OCI-LY3 (cell line): ENCODE measurements around the gene MEPCE.

Experiments used
- H2AFZ ChIP-seq: fragments of 200-600, 300-600 bp; shearing (Covaris generic); 2 replicates; pipeline ENCODE4 v1.6.0; 2014; ENCODE audit warnings: antibody characterized with exemption, low read depth, low read length
- H3K27ac ChIP-seq: fragments of 200-600, 300-600 bp; sonication (generic); 2 replicates; pipeline ENCODE4 v1.5.1; 2014; ENCODE audit warnings: mild to moderate bottlenecking, low read length, moderate library complexity, mixed read lengths
- H3K27me3 ChIP-seq: fragments of 200-600, 300-600 bp; sonication (generic); 2 replicates; pipeline ENCODE4 v1.6.1; 2014; ENCODE audit warnings: low read depth, low read length, mixed read lengths
- H3K36me3 ChIP-seq: fragments of 200-600, 300-600 bp; sonication (generic); replicated peaks from 2 replicates; pipeline ENCODE3; 2014; ENCODE audit warnings: low read depth, low read length, mixed read lengths
- H3K4me1 ChIP-seq: fragments of 300-600, 200-600 bp; sonication (generic); 2 replicates; pipeline ENCODE4 v1.6.1; 2014; ENCODE audit warnings: low read length, mixed read lengths
- H3K4me2 ChIP-seq: fragments of 200-600, 300-600 bp; sonication (generic); 2 replicates; pipeline ENCODE4 v1.6.1; 2014; ENCODE audit warnings: low read length, mixed read lengths
- H3K4me3 ChIP-seq: fragments of 300-600, 200-600 bp; sonication (generic); 2 replicates; pipeline ENCODE4 v1.5.1; 2014; ENCODE audit warnings: antibody characterized with exemption, mild to moderate bottlenecking, low read length, moderate library complexity
- H3K79me2 ChIP-seq: fragments of 300-600, 200-600 bp; shearing (Covaris generic); 2 replicates; pipeline ENCODE4 v1.6.1; 2014; ENCODE audit warnings: mild to moderate bottlenecking, low read length, mixed read lengths
- H3K9ac ChIP-seq: fragments of 300-600, 200-600 bp; shearing (Covaris generic); 2 replicates; pipeline ENCODE4 v1.6.0; 2014; ENCODE audit warnings: mild to moderate bottlenecking, low read length, moderate library complexity
- H3K9me3 ChIP-seq: fragments of 200-600, 300-600 bp; shearing (Covaris generic); 2 replicates; pipeline ENCODE4 v1.6.1; 2014; ENCODE audit warnings: low read length, mixed read lengths; ENCODE audit not compliant: insufficient read depth
- H4K20me1 ChIP-seq: fragments of 200-600, 300-600 bp; sonication (generic); 2 replicates; pipeline ENCODE4 v1.6.1; 2016; ENCODE audit warnings: low read length, mixed read lengths; ENCODE audit not compliant: insufficient read depth
- CTCF ChIP-seq: fragments of 200-600, 300-600 bp; sonication (generic); IDR thresholded peaks from 2 replicates; pipeline ENCODE4 v1.5.1; 2014; ENCODE audit warnings: antibody characterized with exemption, low read length, low read depth
- EZH2phosphoT487 ChIP-seq: fragments of 200-600 bp; shearing (Covaris generic); IDR thresholded peaks from 2 replicates; pipeline ENCODE4 v1.6.1; 2018; ENCODE audit warnings: antibody characterized with exemption, mixed run types, low read depth

MEPCE gene

DNA sequence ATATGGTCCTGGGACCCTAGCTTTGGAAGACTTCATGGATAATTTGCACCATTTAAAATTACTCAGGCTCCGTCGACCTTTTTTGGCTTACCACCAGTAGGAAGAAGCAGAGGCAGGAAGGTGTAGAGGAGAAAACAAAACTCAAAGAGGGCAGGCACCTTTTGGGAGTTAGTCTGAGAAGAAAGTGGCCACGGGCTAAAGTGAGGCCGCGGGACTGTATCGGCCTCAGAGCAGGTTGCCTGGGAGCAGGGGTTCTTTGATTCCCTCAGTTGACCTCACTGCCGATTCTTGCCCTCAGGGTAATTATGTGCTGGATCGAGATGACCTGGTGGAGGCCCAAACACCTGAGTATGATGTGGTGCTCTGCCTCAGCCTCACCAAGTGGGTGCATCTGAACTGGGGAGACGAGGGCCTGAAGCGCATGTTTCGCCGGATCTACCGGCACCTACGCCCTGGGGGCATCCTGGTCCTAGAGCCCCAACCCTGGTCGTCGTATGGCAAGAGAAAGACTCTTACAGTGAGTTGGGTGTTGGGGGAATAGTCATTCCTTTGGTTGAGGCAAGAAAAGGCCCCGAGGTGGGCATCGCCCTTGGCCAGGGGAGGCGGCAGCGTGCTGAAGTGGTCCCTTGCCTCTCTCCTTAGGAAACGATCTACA is 3.1 kb downstream of the MEPCE start:
- peaks cover 50% of the 10 kb centered on the region for H3K4me1 ChIP-seq

GRCh38 chr7:100433276-100433591 is 3.6 kb downstream of the MEPCE start:
- Histone ChIP-seq H3K27me3 (no peaks in the 10 kb centered on the region), H4K20me1 (peaks cover 26% of the 10 kb centered on the region), H2AFZ (no peak overlapping the region), H3K4me3 (no peak overlapping the region), H3K79me2 (peaks cover 68% of the 10 kb centered on the region), H3K27ac (no peak overlapping the region), H3K4me1 (peaks cover 46% of the 10 kb centered on the region), H3K9me3 (no peaks in the 10 kb centered on the region), H3K9ac (no peak overlapping the region), H3K4me2 (no peak overlapping the region), H3K36me3 (peaks cover 42% of the 10 kb centered on the region)
- TF ChIP-seq CTCF = no peak
- no peak for TF ChIP-seq EZH2phosphoT487

More for the DNA sequence above, 3.1 kb downstream of the MEPCE start:
- H3K9ac ChIP-seq = no peak overlapping the region
- TF ChIP-seq CTCF (no peak), EZH2phosphoT487 (no peak)
- H3K9me3 ChIP-seq = no peaks in the 10 kb centered on the region
- H3K79me2 ChIP-seq = peaks cover 68% of the 10 kb centered on the region
- H3K4me3 ChIP-seq = no peak overlapping the region
- peaks cover 26% of the 10 kb centered on the region for H4K20me1 ChIP-seq
- H3K27ac ChIP-seq = no peak overlapping the region
- peaks cover 42% of the 10 kb centered on the region for H3K36me3 ChIP-seq
- no peak overlapping the region; the same call in 1 of the 2 replicates for H3K4me2 ChIP-seq
- no peak overlapping the region for H2AFZ ChIP-seq
- H3K27me3 ChIP-seq = no peaks in the 10 kb centered on the region

DNA sequence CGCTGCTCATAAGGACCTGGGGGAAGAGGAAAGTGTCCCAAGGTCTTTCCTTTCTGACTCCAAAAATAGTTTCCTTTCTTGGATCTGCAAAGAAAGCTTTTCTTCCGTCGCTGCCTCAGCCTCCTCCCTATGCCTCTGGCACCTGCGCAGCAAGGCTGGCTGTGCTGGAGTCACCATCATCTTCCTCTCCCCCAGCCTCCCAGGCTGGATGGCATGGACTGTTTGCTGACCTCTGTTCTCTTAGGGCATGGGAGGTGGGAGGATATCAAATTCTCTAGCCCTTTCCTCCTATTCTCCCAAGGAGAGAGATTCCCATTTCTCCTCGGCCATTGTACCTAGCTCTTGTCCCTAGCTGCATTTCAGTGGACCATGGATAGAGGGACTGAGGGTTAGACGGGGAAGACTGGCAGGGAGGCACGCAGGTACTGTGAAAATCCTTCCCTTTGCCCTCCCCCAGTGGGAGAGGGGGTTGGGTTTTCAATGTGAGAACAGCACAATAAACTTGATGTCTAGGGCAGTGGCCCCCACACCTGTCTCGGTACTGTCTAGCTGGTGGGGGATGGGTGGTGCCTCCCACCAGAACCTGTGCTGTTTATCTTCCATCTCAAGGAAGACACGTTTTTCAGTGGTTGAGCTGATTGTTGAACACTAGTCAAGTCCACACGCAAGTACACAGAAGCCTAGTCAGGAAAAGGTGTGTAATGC is 4.1 kb downstream of the MEPCE start:
- no peaks in the 10 kb centered on the region for H3K9me3 ChIP-seq
- H3K27me3 ChIP-seq = no peaks in the 10 kb centered on the region
- H2AFZ ChIP-seq = no peak overlapping the region
- H3K4me1 ChIP-seq = peaks cover 46% of the 10 kb centered on the region
- no peak overlapping the region; the same call in 1 of the 2 replicates for H3K9ac ChIP-seq
- TF ChIP-seq EZH2phosphoT487 (no peak), CTCF (no peak)
- peaks cover 26% of the 10 kb centered on the region for H4K20me1 ChIP-seq
- no peak overlapping the region for H3K4me3 ChIP-seq
- H3K4me2 ChIP-seq = peak overlapping the region; percentile 31
- peak overlapping the region; percentile 76 for H3K27ac ChIP-seq
- H3K36me3 ChIP-seq = peaks cover 42% of the 10 kb centered on the region
- peaks cover 68% of the 10 kb centered on the region for H3K79me2 ChIP-seq

- H3K27ac ChIP-seq = peak overlapping the region; percentile 76
- peaks cover 26% of the 10 kb centered on the region for H4K20me1 ChIP-seq
- no peaks in the 10 kb centered on the region for H3K9me3 ChIP-seq
- H3K4me1 ChIP-seq = peaks cover 46% of the 10 kb centered on the region
- H3K27me3 ChIP-seq = no peaks in the 10 kb centered on the region
- H3K4me3 ChIP-seq = peak overlapping the region; percentile 86
- peak overlapping the region; percentile 86; the same call in 1 of the 2 replicates for H3K9ac ChIP-seq
- peaks cover 42% of the 10 kb centered on the region for H3K36me3 ChIP-seq
- no peak for TF ChIP-seq CTCF
- no peak for TF ChIP-seq EZH2phosphoT487
- no peak overlapping the region for H2AFZ ChIP-seq
- peaks cover 65% of the 10 kb centered on the region for H3K79me2 ChIP-seq
- peak overlapping the region; percentile 84 for H3K4me2 ChIP-seq
Observed at GRCh38 chr7:100434297-100435144, 4.9 kb downstream of the MEPCE start.
